Endothelial cell of umbilical vein (primary cell): ENCODE results near the gene TNRC6B. TPM values are rescaled to one million over a fixed set of nuclear protein-coding genes. Genes with fewer than 3 reads are reported as not detected.

ENCODE experiments used
- BruUV-seq: library from RNA; stranded (reverse); fragments of 400-500 nt; replicated peaks from 2 replicates; lab custom pipeline; 2021; lab: Mats Ljungman, UMichigan
- CTCF ChIA-PET: fragments of 300-600, 350-600 bp; sonication (Branson Sonifier 250); formaldehyde crosslinking; loops from one replicate; lab custom pipeline; 2021; ENCODE audit warnings: antibody characterized with exemption, inconsistent platforms; lab: Charles Lee
- POLR2A ChIA-PET: fragments of 300-600, 350-600 bp; sonication (Branson Sonifier 250); formaldehyde crosslinking; loops from one replicate; lab custom pipeline; 2021; ENCODE audit warnings: antibody characterized with exemption, inconsistent platforms; lab: Charles Lee
- DNase-seq: peaks from one replicate; pipeline ENCODE4 v3.0.0-alpha.2; 2011; ENCODE audit warnings: low read depth, low spot score
- FAIRE-seq: peaks from 2 replicates; lab custom pipeline; 2011; peaks lifted over from hg19 to GRCh38; lab: Jason Lieb, UNC
- H2AFZ ChIP-seq: 2 replicates; pipeline ENCODE4 v1.6.0; 2012; ENCODE audit warnings: low read depth, low read length, control low read depth, inconsistent platforms
- H3K27ac ChIP-seq: 2 replicates; pipeline ENCODE4 v1.5.1; 2011; ENCODE audit warnings: low read depth, mild to moderate bottlenecking, control low read depth, low read length, moderate library complexity; ENCODE audit not compliant: insufficient read depth
- H3K27me3 ChIP-seq, 2 experiments: 2 replicates each; pipeline versions ENCODE4 v1.6.0 to v1.6.1; 2011; ENCODE audit warnings: low read length in 2 of 2, mixed read lengths in 1 of 2; ENCODE audit not compliant: control insufficient read depth in 2 of 2, insufficient read depth in 2 of 2
- H3K36me3 ChIP-seq, 2 experiments: 2 replicates in 1 of 2; 3 replicates in 1 of 2; pipeline ENCODE4 v1.5.1; 2011; ENCODE audit warnings: low read length in 2 of 2, mild to moderate bottlenecking in 1 of 2, moderate library complexity in 1 of 2; ENCODE audit not compliant: control insufficient read depth in 2 of 2, insufficient read depth in 2 of 2; ENCODE audit errors: extremely low read depth in 1 of 2
- H3K4me1 ChIP-seq: 3 replicates; pipeline ENCODE4 v1.5.1; 2011; ENCODE audit warnings: mild to moderate bottlenecking, low read length; ENCODE audit not compliant: control insufficient read depth, insufficient read depth; ENCODE audit errors: extremely low read depth
- H3K4me2 ChIP-seq: 2 replicates; pipeline ENCODE4 v1.6.1; 2011; ENCODE audit warnings: low read length, control low read depth, mixed read lengths; ENCODE audit not compliant: insufficient read depth
- H3K4me3 ChIP-seq, 3 experiments: fragments of 200-600 bp in 1 of 3; sonication (generic), shearing (Covaris generic) in 1 of 3; replicated peaks in 1 of 3; 2 replicates each; pipeline ENCODE4 v1.5.1; 2011 to 2016; ENCODE audit warnings: control low read depth in 3 of 3, low read length in 3 of 3, mild to moderate bottlenecking in 2 of 3, inconsistent platforms in 1 of 3, low read depth in 1 of 3, moderate library complexity in 1 of 3; ENCODE audit not compliant: insufficient read depth in 1 of 3
- H3K79me2 ChIP-seq: 2 replicates; pipeline ENCODE4 v1.6.0; 2012; ENCODE audit warnings: low read length, inconsistent platforms; ENCODE audit not compliant: control insufficient read depth, insufficient read depth
- H3K9ac ChIP-seq: replicated peaks from 2 replicates; pipeline ENCODE3; 2011; ENCODE audit warnings: low read length, control low read depth; ENCODE audit not compliant: insufficient read depth; ENCODE audit errors: extremely low read depth
- H3K9me1 ChIP-seq: replicated peaks from 3 replicates; pipeline ENCODE4 v1.6.0; 2011; ENCODE audit warnings: mild to moderate bottlenecking, low read length; ENCODE audit not compliant: control insufficient read depth, insufficient read depth; ENCODE audit errors: extremely low read depth
- H3K9me3 ChIP-seq: replicated peaks from 2 replicates; pipeline ENCODE4 v1.5.1; 2012; ENCODE audit warnings: low read length, inconsistent platforms; ENCODE audit not compliant: control insufficient read depth, insufficient read depth
- H4K20me1 ChIP-seq: replicated peaks from 2 replicates; pipeline ENCODE3; 2011; ENCODE audit warnings: mild to moderate bottlenecking, low read length; ENCODE audit not compliant: control insufficient read depth, insufficient read depth; ENCODE audit errors: extremely low read depth
- CTCF ChIP-seq, 2 donors: IDR thresholded peaks; 1 replicate in 1 of 2; 2 replicates in 1 of 2; pipeline ENCODE4 v1.5.1; 2011; ENCODE audit warnings: low read length in 2 of 2, mild to moderate bottlenecking in 2 of 2, moderate library complexity in 2 of 2, control low read depth in 1 of 2, inconsistent platforms in 1 of 2, low read depth in 1 of 2; ENCODE audit not compliant: insufficient read depth in 1 of 2; ENCODE audit errors: extremely low read depth in 1 of 2
- EZH2 ChIP-seq: IDR thresholded peaks from 2 replicates; pipeline ENCODE4 v1.6.1; 2012; ENCODE audit warnings: borderline replicate concordance, low read depth, mild to moderate bottlenecking, moderate library complexity, low read length, inconsistent platforms; ENCODE audit not compliant: severe bottlenecking
- FOS ChIP-seq: IDR thresholded peaks from 2 replicates; pipeline ENCODE4 v1.6.1; 2011; ENCODE audit warnings: mild to moderate bottlenecking, low read length, moderate library complexity, borderline replicate concordance; ENCODE audit not compliant: insufficient read depth
- GATA2 ChIP-seq: IDR thresholded peaks from 2 replicates; pipeline ENCODE4 v1.7.0; 2011; ENCODE audit warnings: low read depth, mild to moderate bottlenecking, moderate library complexity, mixed read lengths, low read length; ENCODE audit not compliant: insufficient read length, insufficient read depth
- JUN ChIP-seq: IDR thresholded peaks from 2 replicates; pipeline ENCODE4 v1.6.1; 2011; ENCODE audit warnings: borderline replicate concordance, low read depth; ENCODE audit not compliant: insufficient read length, insufficient read depth
- MAX ChIP-seq: IDR thresholded peaks from 2 replicates; pipeline ENCODE4 v1.6.1; 2011; ENCODE audit not compliant: insufficient read depth, insufficient read length
- MYC ChIP-seq: IDR thresholded peaks from one replicate; pipeline ENCODE4 v1.6.1; 2011; ENCODE audit warnings: mild to moderate bottlenecking, low read depth, low read length
- POLR2A ChIP-seq: IDR thresholded peaks from 2 replicates; pipeline ENCODE4 v1.6.1; 2012; ENCODE audit warnings: low read depth, mild to moderate bottlenecking, control low read depth, low read length
- POLR2AphosphoS5 ChIP-seq: IDR thresholded peaks from 2 replicates; pipeline ENCODE4 v1.6.1; 2012; ENCODE audit warnings: low read depth, mild to moderate bottlenecking, control low read depth, low read length, moderate library complexity; ENCODE audit not compliant: insufficient read depth
- dilution Hi-C: fragments of 300-500 bp; cut with MboI; formaldehyde crosslinking; loops from one replicate; pipeline ENCODE4 v1.15.0; 2019; ENCODE audit warnings: low sequenced_read_pairs; ENCODE audit not compliant: extremely low pct_ligation_motif_present
- intact Hi-C: fragments of 100-400 bp; cut with micrococcal nuclease; formaldehyde crosslinking; loops from one replicate; pipeline ENCODE4 v1.10.0; 2022
- polyA plus RNA-seq, 4 experiments: library from polyadenylated mRNA; depleted of rRNA in 3 of 4; stranded (reverse) in 3 of 4; unstranded in 1 of 4; fragments of >200 nt; gene quantifications; 2 replicates each; pipeline versions ENCODE4 v1.2.1 to v1.2.3, GENCODE V29; 2011 to 2012; ENCODE audit warnings: missing spikeins in 1 of 4
- total RNA-seq: library from RNA; stranded (reverse); gene quantifications from 2 replicates; pipeline ENCODE4 v1.2.3, GENCODE V29; 2021

TNRC6B gene
- total and polyA plus RNA-seq, 2 donors (not counting 3 experiments of a cell fraction or from before 2014, with no cell fraction given), result 10.6 to 37.2 TPM

GRCh38 chr22:40263191-40263590 lies 85.5 kb downstream of the TNRC6B start:
- Histone ChIP-seq H3K9me1 (no peaks in the 10 kb centered on the region), H3K36me3 (peaks cover 5 to 9% of the 10 kb centered on the region in 2 experiments), H3K27ac (peak overlapping the region; percentile 23), H3K27me3 (no peaks in the 10 kb centered on the region), H3K4me3 (no peak overlapping the region), H4K20me1 (no peaks in the 10 kb centered on the region), H3K4me1 (peaks cover 41% of the 10 kb centered on the region), H3K9me3 (no peaks in the 10 kb centered on the region), H3K9ac (no peak overlapping the region), H3K4me2 (peak overlapping the region; percentile 53), H3K79me2 (peaks cover 15% of the 10 kb centered on the region), H2AFZ (no peak overlapping the region)
- DNase-seq (peak; percentile 80), FAIRE-seq (peak; percentile 91)
- CTCF ChIA-PET, result interaction anchor here (0.5 to 1.6 kb wide), 6 partner anchors 10 to 222 kb away, joined by 3 to 6 read pairs (median 4); no protein-coding TSS in a partner anchor
- intact Hi-C loops (loop anchor here (1.0 to 2.0 kb wide), 2 partner anchors 14 to 24 kb away; no protein-coding TSS in a partner anchor), dilution Hi-C loops (no loop called here)
- TF ChIP-seq CTCF (IDR thresholded peaks at IDR 0.05; ENCODE audit: extremely low read depth in 1 of 2, insufficient read depth in 1 of 2, low read depth in 1 of 2, low read length in 2 of 2), result no peak
- no peak for TF ChIP-seq POLR2A
- peak; percentile 44 for TF ChIP-seq JUN
- TF ChIP-seq EZH2, result no peak
- TF ChIP-seq GATA2, result peak; percentile 88
- peak; percentile 81 for TF ChIP-seq MYC
- TF ChIP-seq FOS, result peak; percentile 79
- peak; percentile 84 for TF ChIP-seq POLR2AphosphoS5
- TF ChIP-seq MAX, result peak; percentile 82
- BruUV-seq, result no TSS peak
- POLR2A ChIA-PET, result no interaction called here
